HG03135 (cell line): ENCODE results near the gene RPS6KA1.
"Not testable (repeated sequence)": the region's sequence is repeated elsewhere in the genome, so short reads cannot be mapped to it uniquely, and the experiment has no call there.

ENCODE experiments used
- ATAC-seq: cut with Tn5 transposase; IDR thresholded peaks from one replicate; pipeline ENCODE4 v1.9.1; 2021; ENCODE audit warnings: mild to moderate bottlenecking, moderate library complexity; ENCODE audit not compliant: unreplicated experiment

Gene RPS6KA1

DNA sequence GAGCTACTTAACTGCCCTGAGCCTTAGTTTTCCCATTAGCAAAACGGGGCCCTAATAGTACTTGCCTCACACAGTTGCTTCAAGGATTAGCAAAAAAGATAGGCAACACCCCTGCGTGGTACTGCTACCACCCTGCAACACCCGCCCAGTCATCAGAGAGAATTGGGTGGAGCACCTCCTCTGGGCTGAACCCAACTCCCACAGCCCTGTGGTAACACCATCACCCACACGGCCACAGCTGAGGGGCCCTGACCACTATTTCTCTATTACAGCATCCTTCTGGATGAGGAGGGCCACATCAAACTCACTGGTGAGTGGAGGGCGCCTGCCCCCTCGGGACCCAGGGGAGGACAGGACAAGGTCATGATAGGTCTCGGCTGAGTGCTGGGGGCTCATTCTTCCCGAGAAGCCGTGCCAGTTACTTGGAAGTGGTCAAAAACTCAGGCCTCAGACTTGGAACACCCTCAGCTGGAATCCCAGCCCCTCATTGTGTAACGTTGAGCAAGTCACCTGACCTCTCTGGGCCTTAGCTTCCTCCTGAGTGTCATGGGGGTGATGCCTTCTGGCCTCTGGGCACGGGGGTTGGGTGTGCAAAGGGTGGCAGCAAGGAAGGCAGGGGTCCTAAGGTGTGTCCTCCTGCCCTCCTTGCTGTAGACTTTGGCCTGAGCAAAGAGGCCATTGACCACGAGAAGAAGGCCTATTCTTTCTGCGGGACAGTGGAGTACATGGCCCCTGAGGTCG lies 24.6 kb downstream of the RPS6KA1 start:
- ATAC-seq, result no peak

DNA sequence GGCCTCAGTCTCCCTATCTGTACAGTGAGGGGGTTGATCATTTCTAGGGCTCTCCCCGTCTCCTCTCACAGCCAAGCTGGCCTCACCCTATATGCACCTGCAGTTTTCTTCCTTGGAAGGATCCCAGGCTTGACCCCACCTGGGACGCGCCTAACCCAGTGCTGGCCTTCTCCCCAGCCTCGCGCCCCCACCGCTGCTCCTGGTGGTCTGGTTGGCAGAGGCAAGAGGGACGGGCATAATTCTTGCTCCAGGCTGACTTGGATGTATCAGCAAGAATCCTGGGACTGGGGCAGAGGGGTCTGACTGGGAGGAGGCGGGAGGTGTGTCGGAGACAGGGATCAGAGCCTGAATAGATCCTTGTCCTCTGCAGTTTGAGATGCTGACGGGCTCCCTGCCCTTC lies 25.2 kb downstream of the RPS6KA1 start:
- ATAC-seq, result no peak

GRCh38 chr1:26555550-26555981 lies 26.0 kb downstream of the RPS6KA1 start:
- no peak for ATAC-seq

DNA sequence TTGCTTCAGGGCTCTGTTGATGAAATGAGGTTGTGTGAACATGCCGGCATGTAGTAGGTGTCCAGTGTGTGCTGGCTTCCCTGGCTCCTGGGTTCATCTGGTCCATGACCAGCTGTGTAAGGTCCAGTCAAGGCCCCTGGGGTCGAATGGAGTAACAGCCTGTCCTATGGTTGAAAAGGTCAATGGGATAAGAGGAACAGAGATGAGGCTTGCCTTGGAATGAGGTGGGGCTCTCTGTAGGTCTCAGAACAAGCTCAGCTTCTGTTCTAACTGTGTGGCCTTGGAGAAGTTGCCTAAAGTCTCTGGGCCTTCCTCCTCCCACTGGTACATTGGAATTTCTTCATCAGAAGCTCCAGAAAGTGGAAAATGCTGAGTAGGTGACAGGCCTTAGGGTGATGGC lies 26.6 kb downstream of the RPS6KA1 start:
- ATAC-seq, result no peak

DNA sequence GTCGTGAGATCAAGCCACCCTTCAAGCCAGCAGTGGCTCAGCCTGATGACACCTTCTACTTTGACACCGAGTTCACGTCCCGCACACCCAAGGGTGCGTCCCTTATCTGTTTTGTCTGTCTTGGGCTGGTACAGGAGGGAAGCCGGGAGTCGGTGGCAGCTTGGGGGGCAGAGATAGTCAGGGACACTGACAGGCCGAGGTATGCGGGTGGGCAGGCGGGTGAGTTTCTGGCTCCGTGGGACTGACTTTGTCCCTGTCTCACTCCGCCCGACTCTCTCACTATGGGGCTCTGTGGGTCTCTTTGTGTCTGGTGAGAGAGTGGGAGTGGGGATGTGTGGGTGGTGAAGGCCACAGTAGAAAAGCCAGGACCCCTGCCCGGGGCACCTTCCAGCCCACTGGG lies 27.4 kb downstream of the RPS6KA1 start:
- ATAC-seq, result no peak

- no peak for ATAC-seq
Measured at GRCh38 chr1:26558685-26559048, 29.1 kb downstream of the RPS6KA1 start.

DNA sequence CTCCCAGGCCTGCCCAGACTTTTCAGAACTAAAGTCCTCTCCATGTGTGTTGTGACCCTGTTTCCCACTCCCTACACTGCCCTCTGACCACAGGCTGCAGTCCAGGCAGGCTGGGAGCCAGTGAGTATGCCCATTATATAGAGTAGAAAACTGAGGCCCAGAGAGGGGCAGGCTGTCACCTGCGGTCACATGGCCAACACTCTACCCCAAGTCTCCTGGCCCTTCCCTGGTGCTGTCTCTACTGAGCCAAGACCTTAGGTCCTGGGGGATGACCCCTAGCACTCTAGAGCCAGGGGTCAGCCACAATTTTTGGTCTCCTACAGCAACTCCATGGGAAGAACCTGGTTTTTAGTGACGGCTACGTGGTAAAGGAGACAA lies 30.8 kb downstream of the RPS6KA1 start:
- no peak for ATAC-seq

- no peak for ATAC-seq
Measured at GRCh38 chr1:26570287-26570686, 40.7 kb downstream of the RPS6KA1 start.

GRCh38 chr1:26571381-26571780 lies 41.8 kb downstream of the RPS6KA1 start:
- no peak for ATAC-seq

DNA sequence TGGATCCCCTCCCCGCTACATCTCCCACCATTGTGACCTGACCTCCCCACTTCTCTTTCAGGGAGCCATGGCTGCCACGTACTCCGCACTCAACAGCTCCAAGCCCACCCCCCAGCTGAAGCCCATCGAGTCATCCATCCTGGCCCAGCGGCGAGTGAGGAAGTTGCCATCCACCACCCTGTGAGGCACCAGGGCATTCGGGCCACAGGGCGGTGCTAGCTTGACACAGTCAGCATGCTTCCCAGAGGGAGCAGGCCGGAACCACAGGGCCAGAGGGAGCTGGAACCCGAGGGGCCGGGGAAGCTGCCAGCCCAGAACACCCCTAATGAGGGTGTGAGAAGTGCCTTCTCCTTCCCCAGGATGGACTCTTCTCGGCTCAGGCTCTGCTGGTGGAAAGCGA lies 44.5 kb downstream of the RPS6KA1 start:
- ATAC-seq, result no peak

DNA sequence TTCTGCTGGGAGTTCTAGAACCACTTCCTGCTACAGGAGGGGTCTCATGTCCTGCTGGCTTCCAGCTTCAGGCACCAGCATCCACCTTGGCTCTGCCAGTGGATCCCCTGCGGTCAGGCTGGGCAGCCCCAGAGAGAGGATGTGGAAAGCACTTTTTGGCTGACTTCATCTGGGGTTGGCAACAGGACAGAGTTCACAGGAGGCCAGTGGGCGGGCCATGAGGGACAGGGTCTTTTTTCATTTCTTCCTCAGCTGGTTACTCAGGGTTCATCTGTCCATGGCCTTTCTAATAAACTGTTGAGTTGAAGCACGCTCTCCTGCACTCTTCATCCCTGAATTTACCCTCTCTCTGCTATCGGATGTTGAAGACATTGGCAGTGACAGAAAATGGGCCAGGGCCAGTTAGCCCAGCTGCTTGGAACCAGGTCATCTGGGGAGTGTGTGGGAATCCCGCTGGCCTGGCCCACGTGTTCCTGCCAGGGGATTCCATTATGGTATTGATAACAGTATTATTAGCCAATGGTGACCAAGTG lies 45.2 kb downstream of the RPS6KA1 start:
- no peak for ATAC-seq

DNA sequence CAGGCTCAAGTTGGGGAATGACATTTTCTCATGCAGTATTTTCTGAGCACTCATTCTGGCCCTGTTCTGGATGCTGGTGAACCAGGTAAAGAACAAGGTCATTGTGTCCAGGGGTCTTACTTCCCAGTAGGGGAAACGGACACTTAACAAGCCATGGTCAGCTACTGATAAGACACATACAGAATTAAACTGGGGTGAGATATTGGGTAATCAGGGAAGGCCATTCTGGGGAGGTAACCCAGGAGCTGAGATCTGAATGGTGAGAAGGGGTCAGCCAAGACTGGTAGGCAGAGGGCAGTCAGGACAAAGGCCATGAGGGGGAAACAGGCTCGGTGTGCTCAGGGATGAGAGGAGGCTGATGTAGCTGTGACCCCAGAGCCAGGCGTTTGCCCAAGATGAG lies 45.8 kb downstream of the RPS6KA1 start:
- ATAC-seq, result no peak

DNA sequence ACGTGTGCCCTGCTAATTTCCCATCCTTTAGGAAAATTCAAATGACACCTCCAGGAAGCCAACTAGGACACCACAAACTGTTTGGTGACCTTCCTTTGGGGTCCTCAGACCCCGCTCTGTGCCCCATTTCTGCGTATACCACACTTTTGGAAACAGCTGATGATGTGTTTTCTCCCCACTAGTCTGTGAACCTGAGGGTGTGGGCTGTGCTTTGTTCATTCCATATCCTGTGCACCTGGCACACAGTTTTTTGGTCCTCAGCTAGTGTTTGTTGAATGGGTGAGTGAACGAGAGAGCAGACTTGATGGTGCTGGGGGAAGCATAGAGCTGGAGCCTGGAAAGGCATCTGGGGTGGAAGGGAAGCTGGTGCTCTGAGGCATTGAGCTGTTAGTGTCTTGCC lies 48.6 kb downstream of the RPS6KA1 start:
- no peak for ATAC-seq

GRCh38 chr1:26579681-26580111 lies 50.1 kb downstream of the RPS6KA1 start:
- ATAC-seq, result no peak

DNA sequence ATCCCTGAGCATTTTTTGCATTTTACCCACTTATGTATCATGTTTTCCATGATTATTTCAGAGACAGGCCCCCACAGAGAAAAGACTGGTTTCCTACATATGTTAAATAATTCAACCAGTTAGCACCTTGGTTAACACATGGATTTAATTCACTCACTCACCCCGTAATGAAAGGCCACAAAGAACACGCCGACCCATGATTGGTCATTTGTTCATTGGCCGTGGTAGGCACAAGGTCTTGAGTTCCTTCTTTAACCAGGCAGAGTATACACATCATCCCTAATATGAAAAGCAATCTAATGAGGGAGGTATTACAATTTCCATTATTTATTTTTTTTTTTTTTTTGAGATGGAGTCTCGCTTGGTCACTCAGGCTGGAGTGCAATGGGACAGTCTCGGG lies 50.6 kb downstream of the RPS6KA1 start:
- ATAC-seq, result no peak

- no peak for ATAC-seq
Measured at GRCh38 chr1:26581287-26581651, 51.7 kb downstream of the RPS6KA1 start.

- ATAC-seq, result no peak
Measured at GRCh38 chr1:26582053-26582835, 52.7 kb downstream of the RPS6KA1 start.

GRCh38 chr1:26582836-26583460 lies 53.4 kb downstream of the RPS6KA1 start:
- ATAC-seq, result no peak

- no peak for ATAC-seq
Measured at GRCh38 chr1:26583646-26584485, 54.3 kb downstream of the RPS6KA1 start.

DNA sequence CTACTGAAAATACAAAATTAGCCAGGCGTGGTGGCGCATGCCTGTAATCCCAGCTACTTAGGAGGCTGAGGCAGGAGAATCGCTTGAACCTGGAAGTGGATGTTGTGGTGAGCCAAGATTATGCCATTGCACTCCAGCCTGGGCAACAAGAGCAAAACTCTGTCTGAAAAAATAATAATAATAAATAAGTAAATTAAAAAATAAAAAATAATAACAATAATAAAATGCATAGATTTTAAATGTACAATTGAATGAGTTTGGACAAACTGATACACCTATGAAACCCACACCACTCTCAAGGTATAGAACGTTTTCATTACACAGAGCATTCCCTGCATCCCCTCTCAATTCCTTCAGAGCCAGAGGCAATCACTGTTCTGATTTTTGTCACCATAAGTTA lies 55.0 kb downstream of the RPS6KA1 start:
- ATAC-seq, result not testable (repeated sequence)

GRCh38 chr1:26585471-26585870 lies 55.9 kb downstream of the RPS6KA1 start:
- ATAC-seq, result no peak
